Measurements from ENCODE around the gene IFT20.
"Not testable (repeated sequence)": the region's sequence is repeated elsewhere in the genome, so short reads cannot be mapped to it uniquely, and the experiment has no call there.

IFT20 gene

GRCh38 chr17:28340374-28340773 is 5.1 kb upstream of the IFT20 start:
- Histone ChIP-seq H3K18ac (ENCODE audit: low read length) (no peak overlapping the region), H3K79me2 (ENCODE audit: control insufficient read depth, insufficient read depth, low read length, poor library complexity) (peaks cover 16% of the 10 kb centered on the region)

GRCh38 chr17:28339431-28339830 is 4.2 kb upstream of the IFT20 start:
- H4K12ac ChIP-seq (ENCODE audit: low read depth, low read length) = no peak overlapping the region
- no CpG with 5 or more reads among the region's 15 CpGs for WGBS (ENCODE audit: extremely low coverage, insufficient coverage, insufficient read length)
- no peak overlapping the region for H4K91ac ChIP-seq (ENCODE audit: low read depth, low read length)
- no peak overlapping the region for H3K23ac ChIP-seq (ENCODE audit: low read length)
- H3K27ac ChIP-seq (ENCODE audit: low read depth, low read length) = no peak overlapping the region
- no peak overlapping the region for H2BK12ac ChIP-seq (ENCODE audit: low read length)
- peak overlapping the region; percentile 30 for H3K4ac ChIP-seq (ENCODE audit: low read depth, low read length)
- no peak overlapping the region for H2AFZ ChIP-seq (ENCODE audit: insufficient read depth, low read length, poor library complexity)
- peak overlapping the region; percentile 42 for H3K18ac ChIP-seq (ENCODE audit: low read length)
- H2BK120ac ChIP-seq (ENCODE audit: insufficient read depth, low read length, poor library complexity) = no peak overlapping the region
- no peak overlapping the region for H2BK5ac ChIP-seq (ENCODE audit: low read depth, low read length, poor library complexity)
- no peak overlapping the region for H3K14ac ChIP-seq (ENCODE audit: low read length)
- no peak overlapping the region for H2AK5ac ChIP-seq (ENCODE audit: low read length)
- no peak overlapping the region for H3K9ac ChIP-seq (ENCODE audit: low read length)
- no peak overlapping the region for H3K4me3 ChIP-seq (ENCODE audit: low read depth, low read length)
- H3K27me3 ChIP-seq (ENCODE audit: insufficient read depth, low read length) = no peaks in the 10 kb centered on the region
- H4K8ac ChIP-seq (ENCODE audit: low read depth, low read length) = no peak overlapping the region
- H3K4me2 ChIP-seq (ENCODE audit: low read length) = no peak overlapping the region
- peaks cover 51 to 53% of the 10 kb centered on the region in 2 experiments for H3K36me3 ChIP-seq (ENCODE audit: control insufficient read depth in 1 of 2, insufficient read depth in 2 of 2, low read length in 2 of 2)
- peaks cover 11% of the 10 kb centered on the region for H3K79me1 ChIP-seq (ENCODE audit: low read length)
- H3K79me2 ChIP-seq (ENCODE audit: control insufficient read depth, insufficient read depth, low read length, poor library complexity) = peaks cover 22% of the 10 kb centered on the region
- no peak for DNase-seq
- peaks cover 2% of the 10 kb centered on the region for H3K9me3 ChIP-seq (ENCODE audit: insufficient read depth, low read depth, low read length)
- H3K4me1 ChIP-seq (ENCODE audit: control insufficient read depth in 1 of 2, insufficient read depth in 2 of 2, low read length in 2 of 2) = peaks cover 17 to 23% of the 10 kb centered on the region in 2 experiments

More at GRCh38 chr17:28340374-28340773, 5.1 kb upstream of the IFT20 start:
- WGBS (ENCODE audit: extremely low coverage, insufficient coverage, insufficient read length) = no CpG with 5 or more reads among the region's 6 CpGs
- Histone ChIP-seq H4K91ac (ENCODE audit: low read depth, low read length) (no peak overlapping the region), H3K4me3 (ENCODE audit: low read depth, low read length) (no peak overlapping the region), H4K8ac (ENCODE audit: low read depth, low read length) (no peak overlapping the region), H3K27me3 (ENCODE audit: insufficient read depth, low read length) (no peaks in the 10 kb centered on the region), H3K9ac (ENCODE audit: low read length) (no peak overlapping the region), H3K4ac (ENCODE audit: low read depth, low read length) (no peak overlapping the region), H3K14ac (ENCODE audit: low read length) (no peak overlapping the region), H3K9me3 (ENCODE audit: insufficient read depth, low read depth, low read length) (peaks cover 2% of the 10 kb centered on the region), H2AK5ac (ENCODE audit: low read length) (no peak overlapping the region), H2BK5ac (ENCODE audit: low read depth, low read length, poor library complexity) (no peak overlapping the region), H3K4me2 (ENCODE audit: low read length) (no peak overlapping the region), H3K36me3 (ENCODE audit: control insufficient read depth in 1 of 2, insufficient read depth in 2 of 2, low read length in 2 of 2) (peaks cover 58 to 62% of the 10 kb centered on the region in 2 experiments), H2BK120ac (ENCODE audit: insufficient read depth, low read length, poor library complexity) (no peak overlapping the region), H3K4me1 (ENCODE audit: control insufficient read depth in 1 of 2, insufficient read depth in 2 of 2, low read length in 2 of 2) (peaks cover 13 to 19% of the 10 kb centered on the region in 2 experiments), H3K27ac (ENCODE audit: low read depth, low read length) (no peak overlapping the region), H4K12ac (ENCODE audit: low read depth, low read length) (no peak overlapping the region), H2BK12ac (ENCODE audit: low read length) (no peak overlapping the region), H3K23ac (ENCODE audit: low read length) (no peak overlapping the region), H2AFZ (ENCODE audit: insufficient read depth, low read length, poor library complexity) (no peak overlapping the region), H3K79me1 (ENCODE audit: low read length) (peaks cover 6% of the 10 kb centered on the region)
- DNase-seq = no peak

- H3K79me1 ChIP-seq (ENCODE audit: low read length) = peaks cover 11% of the 10 kb centered on the region
- not testable (repeated sequence) for H3K9ac ChIP-seq (ENCODE audit: low read length); H3K14ac ChIP-seq (ENCODE audit: low read length); H3K18ac ChIP-seq (ENCODE audit: low read length); H2AK5ac ChIP-seq (ENCODE audit: low read length); H2BK12ac ChIP-seq (ENCODE audit: low read length); H4K91ac ChIP-seq (ENCODE audit: low read depth, low read length); H2AFZ ChIP-seq (ENCODE audit: insufficient read depth, low read length, poor library complexity); H3K4me2 ChIP-seq (ENCODE audit: low read length); H2BK120ac ChIP-seq (ENCODE audit: insufficient read depth, low read length, poor library complexity); H3K23ac ChIP-seq (ENCODE audit: low read length); H3K27me3 ChIP-seq (ENCODE audit: insufficient read depth, low read length); H2BK5ac ChIP-seq (ENCODE audit: low read depth, low read length, poor library complexity); H4K12ac ChIP-seq (ENCODE audit: low read depth, low read length); H3K9me3 ChIP-seq (ENCODE audit: insufficient read depth, low read depth, low read length); H3K4me3 ChIP-seq (ENCODE audit: low read depth, low read length); DNase-seq
- H3K4ac ChIP-seq (ENCODE audit: low read depth, low read length) = peak overlapping the region; percentile 38
- H3K27ac ChIP-seq (ENCODE audit: low read depth, low read length) = peak overlapping the region; percentile 37
- peaks cover 22% of the 10 kb centered on the region for H3K79me2 ChIP-seq (ENCODE audit: control insufficient read depth, insufficient read depth, low read length, poor library complexity)
- peak overlapping the region; percentile 15 for H4K8ac ChIP-seq (ENCODE audit: low read depth, low read length)
- H3K36me3 ChIP-seq (ENCODE audit: control insufficient read depth in 1 of 2, insufficient read depth in 2 of 2, low read length in 2 of 2) = peaks cover 45 to 47% of the 10 kb centered on the region in 2 experiments
- WGBS (ENCODE audit: extremely low coverage, insufficient coverage, insufficient read length) = no CpG with 5 or more reads among the region's 8 CpGs
- H3K4me1 ChIP-seq (ENCODE audit: control insufficient read depth in 1 of 2, insufficient read depth in 2 of 2, low read length in 2 of 2) = peaks cover 20 to 25% of the 10 kb centered on the region in 2 experiments
These were observed 3.5 kb upstream of the IFT20 start for GRCh38 chr17:28338769-28339212.

GRCh38 chr17:28338056-28338768 is 2.9 kb upstream of the IFT20 start:
- no CpG with 5 or more reads among the region's 5 CpGs for WGBS (ENCODE audit: extremely low coverage, insufficient coverage, insufficient read length)
- Histone ChIP-seq H3K36me3 (ENCODE audit: control insufficient read depth in 1 of 2, insufficient read depth in 2 of 2, low read length in 2 of 2) (peaks cover 39 to 41% of the 10 kb centered on the region in 2 experiments), H3K9me3 (ENCODE audit: insufficient read depth, low read depth, low read length) (peaks cover 2% of the 10 kb centered on the region), H3K4me2 (ENCODE audit: low read length) (no peak overlapping the region), H2BK12ac (ENCODE audit: low read length) (no peak overlapping the region), H4K8ac (ENCODE audit: low read depth, low read length) (peak overlapping the region; percentile 15), H3K4ac (ENCODE audit: low read depth, low read length) (peak overlapping the region; percentile 38), H3K27ac (ENCODE audit: low read depth, low read length) (peak overlapping the region; percentile 37), H2BK120ac (ENCODE audit: insufficient read depth, low read length, poor library complexity) (no peak overlapping the region), H3K79me1 (ENCODE audit: low read length) (peaks cover 11% of the 10 kb centered on the region), H3K18ac (ENCODE audit: low read length) (no peak overlapping the region), H2AK5ac (ENCODE audit: low read length) (no peak overlapping the region), H3K4me3 (ENCODE audit: low read depth, low read length) (no peak overlapping the region), H4K91ac (ENCODE audit: low read depth, low read length) (no peak overlapping the region), H3K23ac (ENCODE audit: low read length) (no peak overlapping the region), H3K14ac (ENCODE audit: low read length) (no peak overlapping the region), H2BK5ac (ENCODE audit: low read depth, low read length, poor library complexity) (no peak overlapping the region), H3K27me3 (ENCODE audit: insufficient read depth, low read length) (no peaks in the 10 kb centered on the region), H3K4me1 (ENCODE audit: control insufficient read depth in 1 of 2, insufficient read depth in 2 of 2, low read length in 2 of 2) (peaks cover 20 to 25% of the 10 kb centered on the region in 2 experiments), H4K12ac (ENCODE audit: low read depth, low read length) (no peak overlapping the region), H2AFZ (ENCODE audit: insufficient read depth, low read length, poor library complexity) (no peak overlapping the region), H3K9ac (ENCODE audit: low read length) (no peak overlapping the region), H3K79me2 (ENCODE audit: control insufficient read depth, insufficient read depth, low read length, poor library complexity) (peaks cover 22% of the 10 kb centered on the region)
- no peak for DNase-seq
